GM23338 (cell line): ENCODE results near the gene ANGPTL3. TPM values are rescaled to one million over a fixed set of nuclear protein-coding genes. Genes with fewer than 3 reads are reported as not detected.

Experiments used
- ATAC-seq: fragments of 200-7000 bp; cut with Tn5 transposase; 3 replicates; pipeline ENCODE4 v1.9.1; 2020
- DNase-seq: peaks from one replicate; pipeline ENCODE4 v3.0.0-alpha.2; 2015; ENCODE audit warnings: low spot score
- H2AFZ ChIP-seq: fragments of 200-600 bp; sonication (generic); 2 replicates; pipeline ENCODE4 v1.8.0; 2016; ENCODE audit warnings: antibody characterized with exemption, mild to moderate bottlenecking, moderate library complexity
- H3F3A ChIP-seq: fragments of 200-600 bp; sonication (generic); replicated peaks from 2 replicates; pipeline ENCODE4 v1.8.0; 2017; ENCODE audit warnings: antibody characterized with exemption, mixed run types, low read depth
- H3K27ac ChIP-seq: fragments of 200-600 bp; sonication (generic); 2 replicates; pipeline ENCODE4 v1.6.1; 2016; ENCODE audit warnings: low read depth
- H3K27me3 ChIP-seq: fragments of 200-600 bp; sonication (generic); 2 replicates; pipeline ENCODE4 v1.8.0; 2016; ENCODE audit warnings: mild to moderate bottlenecking, mixed run types, moderate library complexity; ENCODE audit not compliant: insufficient read depth
- H3K36me3 ChIP-seq: fragments of 200-600 bp; sonication (generic); 2 replicates; pipeline ENCODE4 v1.8.0; 2016; ENCODE audit warnings: mild to moderate bottlenecking; ENCODE audit not compliant: insufficient read depth
- H3K4me1 ChIP-seq: fragments of 200-600 bp; sonication (generic); 2 replicates; pipeline ENCODE4 v1.8.0; 2016; ENCODE audit warnings: mild to moderate bottlenecking, moderate library complexity; ENCODE audit not compliant: insufficient read depth
- H3K4me2 ChIP-seq: fragments of 200-600 bp; sonication (generic); 2 replicates; pipeline ENCODE4 v1.7.1; 2017; ENCODE audit warnings: mixed run types
- H3K4me3 ChIP-seq: fragments of 200-600 bp; sonication (generic); 2 replicates; pipeline ENCODE4 v1.6.1; 2016; ENCODE audit warnings: mixed run types
- H3K79me2 ChIP-seq: fragments of 200-600 bp; sonication (generic); replicated peaks from 2 replicates; pipeline ENCODE4 v1.8.0; 2017; ENCODE audit warnings: mild to moderate bottlenecking; ENCODE audit not compliant: insufficient read depth
- H3K9me2 ChIP-seq: fragments of 200-600 bp; sonication (generic); 2 replicates; pipeline ENCODE4 v1.8.0; 2017; ENCODE audit not compliant: insufficient read depth
- H4K20me1 ChIP-seq: fragments of 200-600 bp; sonication (generic); replicated peaks from 2 replicates; pipeline ENCODE4 v1.8.0; 2017; ENCODE audit warnings: mild to moderate bottlenecking; ENCODE audit not compliant: insufficient read depth
- H3K27ac Mint-ChIP-seq: 2 replicates; pipeline ENCODE4 v1.8.0; 2020; ENCODE audit warnings: inconsistent platforms, mild to moderate bottlenecking, moderate library complexity, mixed read lengths
- H3K27me3 Mint-ChIP-seq: 3 replicates; pipeline ENCODE4 v1.8.0; 2022; ENCODE audit warnings: low read depth, mild to moderate bottlenecking, moderate library complexity, mixed read lengths, inconsistent platforms; ENCODE audit not compliant: insufficient read depth, poor library complexity
- H3K36me3 Mint-ChIP-seq: 3 replicates; pipeline ENCODE4 v1.8.0; 2021; ENCODE audit warnings: low read depth, mild to moderate bottlenecking, inconsistent platforms, moderate library complexity, mixed read lengths
- H3K4me1 Mint-ChIP-seq: 3 replicates; pipeline ENCODE4 v1.8.0; 2020; ENCODE audit warnings: mild to moderate bottlenecking, inconsistent platforms, mixed read lengths
- H3K4me3 Mint-ChIP-seq: 3 replicates; pipeline ENCODE4 v1.8.0; 2021; ENCODE audit warnings: moderate library complexity, mild to moderate bottlenecking, inconsistent platforms, mixed read lengths
- H3K9me3 Mint-ChIP-seq: 3 replicates; pipeline ENCODE4 v1.8.0; 2020; ENCODE audit warnings: moderate library complexity, mild to moderate bottlenecking, inconsistent platforms, mixed read lengths
- CREB1 ChIP-seq: fragments of 250-450 bp; sonication (Bioruptor Pico); IDR thresholded peaks from 2 replicates; pipeline ENCODE4 v1.5.0; 2020; ENCODE audit warnings: low read depth, mild to moderate bottlenecking, moderate library complexity
- EZH2 ChIP-seq: fragments of 200-600 bp; sonication (generic); IDR thresholded peaks from one replicate; pipeline ENCODE4 v1.8.0; 2017; ENCODE audit warnings: antibody characterized with exemption, mild to moderate bottlenecking, low read depth; ENCODE audit not compliant: unreplicated experiment
- EZH2phosphoT487 ChIP-seq: fragments of 200-600 bp; sonication (generic); IDR thresholded peaks from one replicate; pipeline ENCODE4 v1.8.1; 2018; ENCODE audit warnings: antibody characterized with exemption; ENCODE audit not compliant: unreplicated experiment
- JUNB ChIP-seq: IDR thresholded peaks from one replicate; pipeline ENCODE4 v1.6.1; 2016; ENCODE audit warnings: antibody characterized with exemption; ENCODE audit not compliant: unreplicated experiment
- NANOG ChIP-seq: IDR thresholded peaks from 2 replicates; pipeline ENCODE4 v1.6.1; 2016; ENCODE audit warnings: antibody characterized with exemption, borderline replicate concordance
- POLR2AphosphoS5 ChIP-seq: IDR thresholded peaks from 2 replicates; pipeline ENCODE4 v1.6.1; 2016; ENCODE audit warnings: antibody characterized with exemption, low read depth
- STAT1 ChIP-seq: IDR thresholded peaks from one replicate; pipeline ENCODE4 v1.6.1; 2016; ENCODE audit warnings: antibody characterized with exemption; ENCODE audit not compliant: unreplicated experiment
- ZNF114 ChIP-seq: fragments of 250-450 bp; sonication (Bioruptor Pico); IDR thresholded peaks from 2 replicates; pipeline ENCODE4 v1.5.0; 2020; ENCODE audit warnings: mild to moderate bottlenecking, moderate library complexity
- ZNF331 ChIP-seq: fragments of 250-450 bp; sonication (Bioruptor Pico); IDR thresholded peaks from 2 replicates; pipeline ENCODE4 v1.5.0; 2020; ENCODE audit warnings: low read depth, mild to moderate bottlenecking, moderate library complexity
- polyA plus RNA-seq: library from polyadenylated mRNA; unstranded; fragments of >200 nt; fragmentation: Nextera tagmentation; extraction: Ambion mirVana; gene quantifications from 2 replicates; pipeline ENCODE4 v1.2.1, GENCODE V29; 2016
- total RNA-seq: library from RNA; depleted of rRNA; stranded (reverse); fragments of >200 nt; shearing (Covaris generic); gene quantifications from 2 replicates; pipeline ENCODE4 v1.2.3, GENCODE V29; 2014
- TF ChIP-seq, protein P1 (sequence below), 2 experiments: fragments of 200-600 bp in 1 of 2; sonication (generic) in 1 of 2; conservative IDR thresholded peaks; 2 replicates each; pipeline versions ENCODE4 v1.5.1 to v1.6.1; 2016 to 2017; ENCODE audit warnings: antibody characterized with exemption in 2 of 2, low read depth in 2 of 2, mild to moderate bottlenecking in 2 of 2, moderate library complexity in 1 of 2
- TF ChIP-seq, protein P2 (sequence below): fragments of 250-450 bp; sonication (Bioruptor Pico); IDR thresholded peaks from 2 replicates; pipeline ENCODE4 v1.5.0; 2020; ENCODE audit warnings: mild to moderate bottlenecking, moderate library complexity
- TF ChIP-seq, protein P3 (sequence below): IDR thresholded peaks from 2 replicates; pipeline ENCODE4 v1.6.1; 2016; ENCODE audit warnings: antibody characterized with exemption
- TF ChIP-seq, protein P4 (sequence below): IDR thresholded peaks from one replicate; pipeline ENCODE4 v1.6.1; 2018; ENCODE audit warnings: antibody characterized with exemption; ENCODE audit not compliant: unreplicated experiment

The ANGPTL3 gene
- total and polyA plus RNA-seq, 2 experiments from 2014 or later, result 0.16 TPM; not detected in 1

DNA sequence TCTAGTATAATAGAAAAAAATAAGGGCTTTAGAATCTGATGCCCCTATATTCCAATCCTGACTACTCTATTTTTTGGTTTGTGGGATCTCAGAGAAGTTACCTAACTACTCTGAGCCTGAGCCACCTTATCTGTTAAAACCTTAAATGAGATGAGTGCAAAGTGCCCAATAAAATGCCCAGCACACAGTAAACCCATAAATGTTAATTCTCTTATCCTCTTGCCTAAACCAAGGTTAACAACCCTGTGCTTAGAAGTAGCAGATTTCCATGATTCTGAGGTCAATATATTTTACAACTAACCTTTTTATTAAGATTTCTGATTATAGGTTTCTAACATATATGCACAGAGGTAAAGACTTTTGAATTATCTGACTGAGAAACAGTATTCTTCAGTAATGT, 55.1 kb downstream of the ANGPTL3 start:
- ATAC-seq, result no peak
- no peaks in the 10 kb centered on the region; the same call in 2 of the 3 replicates for H3K4me1 Mint-ChIP-seq
- no peaks in the 10 kb centered on the region for H3F3A ChIP-seq
- H3K27ac Mint-ChIP-seq, result no peak overlapping the region
- no peak overlapping the region for H2AFZ ChIP-seq
- H3K4me3 Mint-ChIP-seq, result no peak overlapping the region
- DNase-seq, result no peak
- peaks cover 3% of the 10 kb centered on the region; the same call in 1 of the 3 replicates for H3K9me3 Mint-ChIP-seq
- no peak overlapping the region for H3K4me2 ChIP-seq
- H4K20me1 ChIP-seq, result no peaks in the 10 kb centered on the region
- no peaks in the 10 kb centered on the region for H3K27me3 Mint-ChIP-seq
- H3K4me1 ChIP-seq, result no peaks in the 10 kb centered on the region
- H3K36me3 Mint-ChIP-seq, result peaks cover 15% of the 10 kb centered on the region; the same call in 2 of the 3 replicates
- H3K9me2 ChIP-seq, result no peaks in the 10 kb centered on the region
- no peak overlapping the region for H3K27ac ChIP-seq
- TF ChIP-seq, protein P1, sequence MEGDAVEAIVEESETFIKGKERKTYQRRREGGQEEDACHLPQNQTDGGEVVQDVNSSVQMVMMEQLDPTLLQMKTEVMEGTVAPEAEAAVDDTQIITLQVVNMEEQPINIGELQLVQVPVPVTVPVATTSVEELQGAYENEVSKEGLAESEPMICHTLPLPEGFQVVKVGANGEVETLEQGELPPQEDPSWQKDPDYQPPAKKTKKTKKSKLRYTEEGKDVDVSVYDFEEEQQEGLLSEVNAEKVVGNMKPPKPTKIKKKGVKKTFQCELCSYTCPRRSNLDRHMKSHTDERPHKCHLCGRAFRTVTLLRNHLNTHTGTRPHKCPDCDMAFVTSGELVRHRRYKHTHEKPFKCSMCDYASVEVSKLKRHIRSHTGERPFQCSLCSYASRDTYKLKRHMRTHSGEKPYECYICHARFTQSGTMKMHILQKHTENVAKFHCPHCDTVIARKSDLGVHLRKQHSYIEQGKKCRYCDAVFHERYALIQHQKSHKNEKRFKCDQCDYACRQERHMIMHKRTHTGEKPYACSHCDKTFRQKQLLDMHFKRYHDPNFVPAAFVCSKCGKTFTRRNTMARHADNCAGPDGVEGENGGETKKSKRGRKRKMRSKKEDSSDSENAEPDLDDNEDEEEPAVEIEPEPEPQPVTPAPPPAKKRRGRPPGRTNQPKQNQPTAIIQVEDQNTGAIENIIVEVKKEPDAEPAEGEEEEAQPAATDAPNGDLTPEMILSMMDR (conservative IDR thresholded peaks at IDR 0.05; ENCODE audit: low read depth in 2 of 2), result no peak
- TF ChIP-seq, protein P2, sequence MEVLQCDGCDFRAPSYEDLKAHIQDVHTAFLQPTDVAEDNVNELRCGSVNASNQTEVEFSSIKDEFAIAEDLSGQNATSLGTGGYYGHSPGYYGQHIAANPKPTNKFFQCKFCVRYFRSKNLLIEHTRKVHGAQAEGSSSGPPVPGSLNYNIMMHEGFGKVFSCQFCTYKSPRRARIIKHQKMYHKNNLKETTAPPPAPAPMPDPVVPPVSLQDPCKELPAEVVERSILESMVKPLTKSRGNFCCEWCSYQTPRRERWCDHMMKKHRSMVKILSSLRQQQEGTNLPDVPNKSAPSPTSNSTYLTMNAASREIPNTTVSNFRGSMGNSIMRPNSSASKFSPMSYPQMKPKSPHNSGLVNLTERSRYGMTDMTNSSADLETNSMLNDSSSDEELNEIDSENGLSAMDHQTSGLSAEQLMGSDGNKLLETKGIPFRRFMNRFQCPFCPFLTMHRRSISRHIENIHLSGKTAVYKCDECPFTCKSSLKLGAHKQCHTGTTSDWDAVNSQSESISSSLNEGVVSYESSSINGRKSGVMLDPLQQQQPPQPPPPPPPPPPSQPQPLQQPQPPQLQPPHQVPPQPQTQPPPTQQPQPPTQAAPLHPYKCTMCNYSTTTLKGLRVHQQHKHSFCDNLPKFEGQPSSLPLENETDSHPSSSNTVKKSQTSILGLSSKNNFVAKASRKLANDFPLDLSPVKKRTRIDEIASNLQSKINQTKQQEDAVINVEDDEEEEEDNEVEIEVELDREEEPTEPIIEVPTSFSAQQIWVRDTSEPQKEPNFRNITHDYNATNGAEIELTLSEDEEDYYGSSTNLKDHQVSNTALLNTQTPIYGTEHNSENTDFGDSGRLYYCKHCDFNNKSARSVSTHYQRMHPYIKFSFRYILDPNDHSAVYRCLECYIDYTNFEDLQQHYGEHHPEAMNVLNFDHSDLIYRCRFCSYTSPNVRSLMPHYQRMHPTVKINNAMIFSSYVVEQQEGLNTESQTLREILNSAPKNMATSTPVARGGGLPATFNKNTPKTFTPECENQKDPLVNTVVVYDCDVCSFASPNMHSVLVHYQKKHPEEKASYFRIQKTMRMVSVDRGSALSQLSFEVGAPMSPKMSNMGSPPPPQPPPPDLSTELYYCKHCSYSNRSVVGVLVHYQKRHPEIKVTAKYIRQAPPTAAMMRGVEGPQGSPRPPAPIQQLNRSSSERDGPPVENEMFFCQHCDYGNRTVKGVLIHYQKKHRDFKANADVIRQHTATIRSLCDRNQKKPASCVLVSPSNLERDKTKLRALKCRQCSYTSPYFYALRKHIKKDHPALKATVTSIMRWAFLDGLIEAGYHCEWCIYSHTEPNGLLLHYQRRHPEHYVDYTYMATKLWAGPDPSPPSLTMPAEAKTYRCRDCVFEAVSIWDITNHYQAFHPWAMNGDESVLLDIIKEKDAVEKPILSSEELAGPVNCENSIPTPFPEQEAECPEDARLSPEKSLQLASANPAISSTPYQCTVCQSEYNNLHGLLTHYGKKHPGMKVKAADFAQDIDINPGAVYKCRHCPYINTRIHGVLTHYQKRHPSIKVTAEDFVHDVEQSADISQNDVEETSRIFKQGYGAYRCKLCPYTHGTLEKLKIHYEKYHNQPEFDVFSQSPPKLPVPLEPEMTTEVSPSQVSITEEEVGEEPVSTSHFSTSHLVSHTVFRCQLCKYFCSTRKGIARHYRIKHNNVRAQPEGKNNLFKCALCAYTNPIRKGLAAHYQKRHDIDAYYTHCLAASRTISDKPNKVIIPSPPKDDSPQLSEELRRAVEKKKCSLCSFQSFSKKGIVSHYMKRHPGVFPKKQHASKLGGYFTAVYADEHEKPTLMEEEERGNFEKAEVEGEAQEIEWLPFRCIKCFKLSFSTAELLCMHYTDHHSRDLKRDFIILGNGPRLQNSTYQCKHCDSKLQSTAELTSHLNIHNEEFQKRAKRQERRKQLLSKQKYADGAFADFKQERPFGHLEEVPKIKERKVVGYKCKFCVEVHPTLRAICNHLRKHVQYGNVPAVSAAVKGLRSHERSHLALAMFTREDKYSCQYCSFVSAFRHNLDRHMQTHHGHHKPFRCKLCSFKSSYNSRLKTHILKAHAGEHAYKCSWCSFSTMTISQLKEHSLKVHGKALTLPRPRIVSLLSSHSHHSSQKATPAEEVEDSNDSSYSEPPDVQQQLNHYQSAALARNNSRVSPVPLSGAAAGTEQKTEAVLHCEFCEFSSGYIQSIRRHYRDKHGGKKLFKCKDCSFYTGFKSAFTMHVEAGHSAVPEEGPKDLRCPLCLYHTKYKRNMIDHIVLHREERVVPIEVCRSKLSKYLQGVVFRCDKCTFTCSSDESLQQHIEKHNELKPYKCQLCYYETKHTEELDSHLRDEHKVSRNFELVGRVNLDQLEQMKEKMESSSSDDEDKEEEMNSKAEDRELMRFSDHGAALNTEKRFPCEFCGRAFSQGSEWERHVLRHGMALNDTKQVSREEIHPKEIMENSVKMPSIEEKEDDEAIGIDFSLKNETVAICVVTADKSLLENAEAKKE (CRISPR knock-in tag), result no peak
- TF ChIP-seq ZNF114 (CRISPR knock-in tag) (no peak), POLR2AphosphoS5 (no peak), ZNF331 (CRISPR knock-in tag) (no peak), NANOG (no peak), CREB1 (CRISPR knock-in tag) (no peak), STAT1 (no peak), JUNB (no peak), EZH2phosphoT487 (no peak), EZH2 (no peak)
- TF ChIP-seq, protein P3, sequence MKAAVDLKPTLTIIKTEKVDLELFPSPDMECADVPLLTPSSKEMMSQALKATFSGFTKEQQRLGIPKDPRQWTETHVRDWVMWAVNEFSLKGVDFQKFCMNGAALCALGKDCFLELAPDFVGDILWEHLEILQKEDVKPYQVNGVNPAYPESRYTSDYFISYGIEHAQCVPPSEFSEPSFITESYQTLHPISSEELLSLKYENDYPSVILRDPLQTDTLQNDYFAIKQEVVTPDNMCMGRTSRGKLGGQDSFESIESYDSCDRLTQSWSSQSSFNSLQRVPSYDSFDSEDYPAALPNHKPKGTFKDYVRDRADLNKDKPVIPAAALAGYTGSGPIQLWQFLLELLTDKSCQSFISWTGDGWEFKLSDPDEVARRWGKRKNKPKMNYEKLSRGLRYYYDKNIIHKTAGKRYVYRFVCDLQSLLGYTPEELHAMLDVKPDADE, result no peak
- TF ChIP-seq, protein P4, sequence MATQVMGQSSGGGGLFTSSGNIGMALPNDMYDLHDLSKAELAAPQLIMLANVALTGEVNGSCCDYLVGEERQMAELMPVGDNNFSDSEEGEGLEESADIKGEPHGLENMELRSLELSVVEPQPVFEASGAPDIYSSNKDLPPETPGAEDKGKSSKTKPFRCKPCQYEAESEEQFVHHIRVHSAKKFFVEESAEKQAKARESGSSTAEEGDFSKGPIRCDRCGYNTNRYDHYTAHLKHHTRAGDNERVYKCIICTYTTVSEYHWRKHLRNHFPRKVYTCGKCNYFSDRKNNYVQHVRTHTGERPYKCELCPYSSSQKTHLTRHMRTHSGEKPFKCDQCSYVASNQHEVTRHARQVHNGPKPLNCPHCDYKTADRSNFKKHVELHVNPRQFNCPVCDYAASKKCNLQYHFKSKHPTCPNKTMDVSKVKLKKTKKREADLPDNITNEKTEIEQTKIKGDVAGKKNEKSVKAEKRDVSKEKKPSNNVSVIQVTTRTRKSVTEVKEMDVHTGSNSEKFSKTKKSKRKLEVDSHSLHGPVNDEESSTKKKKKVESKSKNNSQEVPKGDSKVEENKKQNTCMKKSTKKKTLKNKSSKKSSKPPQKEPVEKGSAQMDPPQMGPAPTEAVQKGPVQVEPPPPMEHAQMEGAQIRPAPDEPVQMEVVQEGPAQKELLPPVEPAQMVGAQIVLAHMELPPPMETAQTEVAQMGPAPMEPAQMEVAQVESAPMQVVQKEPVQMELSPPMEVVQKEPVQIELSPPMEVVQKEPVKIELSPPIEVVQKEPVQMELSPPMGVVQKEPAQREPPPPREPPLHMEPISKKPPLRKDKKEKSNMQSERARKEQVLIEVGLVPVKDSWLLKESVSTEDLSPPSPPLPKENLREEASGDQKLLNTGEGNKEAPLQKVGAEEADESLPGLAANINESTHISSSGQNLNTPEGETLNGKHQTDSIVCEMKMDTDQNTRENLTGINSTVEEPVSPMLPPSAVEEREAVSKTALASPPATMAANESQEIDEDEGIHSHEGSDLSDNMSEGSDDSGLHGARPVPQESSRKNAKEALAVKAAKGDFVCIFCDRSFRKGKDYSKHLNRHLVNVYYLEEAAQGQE, result no peak
- H3K27me3 ChIP-seq, result no peaks in the 10 kb centered on the region
- H3K36me3 ChIP-seq, result no peaks in the 10 kb centered on the region
- peaks cover 5% of the 10 kb centered on the region; the same call in 1 of the 2 replicates for H3K79me2 ChIP-seq
- H3K4me3 ChIP-seq, result no peak overlapping the region
